Ovary (tissue), 9 donors: Measurements from ENCODE around the gene HIPK2. TPM values are rescaled to one million over a fixed set of nuclear protein-coding genes. Genes with fewer than 3 reads are reported as not detected.

Experiments used
- DNase-seq, 5 donors: peaks; one replicate each; pipeline ENCODE4 v3.0.0-alpha.2; 2019 to 2020
- H3K27ac ChIP-seq, 2 donors: fragments of 200-600 bp; one replicate each; pipeline versions ENCODE4 v1.5.1 to v1.8.0; 2019 to 2022
- H3K27me3 ChIP-seq: fragments of 200-600 bp; one replicate; pipeline ENCODE4 v1.8.0; 2022
- H3K36me3 ChIP-seq: fragments of 200-600 bp; sonication (generic); one replicate; pipeline ENCODE4 v1.5.1; 2019
- H3K4me1 ChIP-seq: one replicate; pipeline ENCODE4 v1.8.1; 2013; ENCODE audit warnings: mild to moderate bottlenecking, moderate library complexity; ENCODE audit not compliant: insufficient read depth
- H3K4me3 ChIP-seq: fragments of 200-600 bp; sonication (generic); one replicate; pipeline ENCODE4 v1.5.1; 2017
- H3K9me3 ChIP-seq, 2 donors: fragments of 200-600 bp in 1 of 2; sonication (generic) in 1 of 2; one replicate each; pipeline versions ENCODE4 v1.5.1 to v1.8.1; 2013 to 2019; ENCODE audit warnings: mild to moderate bottlenecking in 1 of 2, moderate library complexity in 1 of 2
- CTCF ChIP-seq, 3 donors: fragments of 450-650 bp in 2 of 3; fragments of 200-600 bp in 1 of 3; IDR thresholded peaks; one replicate each; pipeline versions ENCODE4 v1.5.1 to v1.8.0; 2016 to 2022; ENCODE audit warnings: antibody characterized with exemption in 3 of 3, mild to moderate bottlenecking in 1 of 3
- EP300 ChIP-seq: sonication (generic); formaldehyde crosslinking; IDR thresholded peaks from one replicate; pipeline ENCODE4 v1.6.1; 2017; ENCODE audit warnings: antibody characterized with exemption
- POLR2A ChIP-seq: fragments of 450-650 bp; IDR thresholded peaks from one replicate; pipeline ENCODE4 v1.6.1; 2017; ENCODE audit warnings: antibody characterized with exemption, mild to moderate bottlenecking, moderate library complexity
- WGBS, 3 donors: extraction: QIAGEN DNeasy Blood & Tissue Kit in 1 of 3; methylation state at CpG; one replicate each; pipeline versions ENCODE4 v1.1.5 to v1.1.7; 2013 to 2017; 5-methylcytosine and 5-hydroxymethylcytosine counted together
- intact Hi-C, 4 donors: fragments of 100-400 bp; cut with DNase I; formaldehyde crosslinking; loops; one replicate each; pipeline versions ENCODE4 v1.11.0 to v1.15.1; 2022 to 2023
- polyA plus RNA-seq, 2 donors: library from polyadenylated mRNA; stranded (reverse); fragments of 200-250 nt in 1 of 2; fragments of 350-450 nt in 1 of 2; fragmentation: Illumina TruSeq in 1 of 2; extraction: RNeasy Lipid Tissue Mini Kit (QIAGEN cat#74804) in 1 of 2; gene quantifications; one replicate each; pipeline ENCODE4 v1.2.3, GENCODE V29; 2013 to 2014
- total RNA-seq, 7 donors: library from RNA; depleted of rRNA in 2 of 7; stranded (reverse); fragments of >200 nt in 2 of 7; fragmentation: NEBNext Ultra II Directional in 3 of 7; extraction: Animal tissue kit (Norgen Biotek cat#: 25700) in 3 of 7; gene quantifications; one replicate each; pipeline versions ENCODE4 v1.1.0 to v1.2.4, GENCODE V29; 2016 to 2023
- donor health status: DM: no; HTN: no; CAD: no; lungs with moderate emphysema.
- donor health status: DM: no; HTN: no; CAD: no.
- donor health status: Bipolar disorder and iron deficiency.
- donor health status: DM: yes; HTN: yes; CAD: no.
- donor health status: DM: no; HTN: no; CAD: no.
- donor health status: DM: yes; HTN: yes; CAD: no.

Gene HIPK2
- total and polyA plus RNA-seq, 9 donors: 7.3 to 38.4 (median 28.1) TPM

- no peak for DNase-seq
- intact Hi-C loops: no loop called here
- Histone ChIP-seq H3K9me3 (no peaks in the 10 kb centered on the region), H3K4me3 (no peak overlapping the region), H3K36me3 (no peaks in the 10 kb centered on the region), H3K4me1 (peaks cover 2% of the 10 kb centered on the region), H3K27me3 (no peaks in the 10 kb centered on the region), H3K27ac (no peak overlapping the region)
- 51 to 63% (median 54%) methylated on average over 2 of the region's 2 CpGs for WGBS, 3 donors
- TF ChIP-seq EP300: no peak
- TF ChIP-seq CTCF (IDR thresholded peaks at IDR 0.05): no peak
- TF ChIP-seq POLR2A: no peak
Measured at GRCh38 chr7:139757968-139758367, 19.8 kb downstream of the HIPK2 start.

GRCh38 chr7:139753693-139754111 lies 24.1 kb downstream of the HIPK2 start:
- WGBS, 3 donors: 92 to 97% (median 95%) methylated on average over 11 of the region's 11 CpGs
- Histone ChIP-seq H3K27ac (no peak overlapping the region), H3K36me3 (no peaks in the 10 kb centered on the region), H3K4me1 (peaks cover 5% of the 10 kb centered on the region), H3K4me3 (no peak overlapping the region), H3K27me3 (no peaks in the 10 kb centered on the region), H3K9me3 (no peaks in the 10 kb centered on the region)
- intact Hi-C loops: no loop called here
- TF ChIP-seq POLR2A (no peak), EP300 (no peak), CTCF (IDR thresholded peaks at IDR 0.05) (no peak)
- no peak for DNase-seq

GRCh38 chr7:139753081-139753692 lies 24.6 kb downstream of the HIPK2 start:
- no peak for TF ChIP-seq CTCF (IDR thresholded peaks at IDR 0.05)
- no peak for TF ChIP-seq POLR2A
- no peak for TF ChIP-seq EP300
- H3K4me3 ChIP-seq: no peak overlapping the region
- H3K9me3 ChIP-seq: no peaks in the 10 kb centered on the region
- H3K27ac ChIP-seq: no peak overlapping the region
- DNase-seq: no peak
- intact Hi-C loops: no loop called here
- 76 to 81% (median 77%) methylated on average over 7 of the region's 7 CpGs for WGBS, 3 donors
- H3K36me3 ChIP-seq: no peaks in the 10 kb centered on the region
- H3K4me1 ChIP-seq: peaks cover 9% of the 10 kb centered on the region
- H3K27me3 ChIP-seq: no peaks in the 10 kb centered on the region

GRCh38 chr7:139752604-139753003 lies 25.2 kb downstream of the HIPK2 start:
- intact Hi-C loops: no loop called here
- no peak for DNase-seq
- H3K27me3 ChIP-seq: no peaks in the 10 kb centered on the region
- no peak overlapping the region for H3K27ac ChIP-seq
- H3K4me1 ChIP-seq: peaks cover 11% of the 10 kb centered on the region
- no peak overlapping the region for H3K4me3 ChIP-seq
- 66 to 77% (median 72%) methylated on average over 5 of the region's 5 CpGs for WGBS, 3 donors
- H3K9me3 ChIP-seq: no peaks in the 10 kb centered on the region
- TF ChIP-seq POLR2A (no peak), CTCF (IDR thresholded peaks at IDR 0.05) (no peak), EP300 (no peak)
- H3K36me3 ChIP-seq: no peaks in the 10 kb centered on the region
